B cell (primary cell): ENCODE measurements around the gene RPS26. TPM values are rescaled to one million over a fixed set of nuclear protein-coding genes. Genes with fewer than 3 reads are reported as not detected.

Source experiments
- ATAC-seq: fragments of 200-7000 bp; cut with Tn5 transposase; one replicate; pipeline ENCODE4 v1.10.0; 2021; ENCODE audit warnings: low read depth, mild to moderate bottlenecking, moderate number of reproducible peaks, moderate library complexity
- CTCF ChIA-PET: fragments of 350-600 bp; sonication (Branson Sonifier 250); formaldehyde crosslinking; loops from one replicate; lab custom pipeline; 2021; ENCODE audit warnings: antibody characterized with exemption, inconsistent platforms; lab: Charles Lee
- POLR2A ChIA-PET: fragments of 350-600 bp; sonication (Branson Sonifier 250); formaldehyde crosslinking; loops from one replicate; lab custom pipeline; 2021; ENCODE audit warnings: antibody characterized with exemption; lab: Charles Lee
- DNase-seq: peaks from one replicate; pipeline ENCODE4 v3.0.0; 2013
- H2AFZ ChIP-seq: 2 replicates; pipeline ENCODE4 v1.6.1; 2012; ENCODE audit warnings: mild to moderate bottlenecking, low read depth, low read length; ENCODE audit not compliant: insufficient read depth, poor library complexity, severe bottlenecking
- H3K27ac ChIP-seq, 2 donors: 1 replicate in 1 of 2; 2 replicates in 1 of 2; pipeline ENCODE4 v1.5.1; 2012 to 2013; ENCODE audit warnings: low read length in 2 of 2, mild to moderate bottlenecking in 2 of 2, moderate library complexity in 1 of 2
- H3K27me3 ChIP-seq, 4 experiments: fragments of 200-600 bp in 1 of 4; sonication (generic) in 1 of 4; replicated peaks in 1 of 4; 1 replicate in 2 of 4; 2 replicates in 2 of 4; pipeline versions ENCODE4 v1.6.1 to v1.7.0; 2013 to 2016; ENCODE audit warnings: low read length in 3 of 4, mild to moderate bottlenecking in 2 of 4, mixed read lengths in 1 of 4, moderate library complexity in 1 of 4; ENCODE audit not compliant: insufficient read depth in 4 of 4, control insufficient read depth in 3 of 4; ENCODE audit errors: control extremely low read depth in 1 of 4
- H3K36me3 ChIP-seq, 2 experiments: replicated peaks in 1 of 2; 1 replicate in 1 of 2; 2 replicates in 1 of 2; pipeline versions ENCODE4 v1.6.1 to v1.7.1; 2013; ENCODE audit warnings: low read length in 1 of 2; ENCODE audit not compliant: insufficient read depth in 2 of 2, control insufficient read depth in 1 of 2; ENCODE audit errors: control extremely low read depth in 1 of 2, extremely low read depth in 1 of 2
- H3K4me1 ChIP-seq, 2 donors: fragments of 200-600 bp in 1 of 2; sonication (generic) in 1 of 2; 1 replicate in 1 of 2; 2 replicates in 1 of 2; pipeline versions ENCODE4 v1.5.1 to v1.6.1; 2013 to 2017; ENCODE audit warnings: low read length in 2 of 2; ENCODE audit not compliant: control insufficient read depth in 2 of 2, insufficient read depth in 2 of 2
- H3K4me2 ChIP-seq: replicated peaks from 2 replicates; pipeline ENCODE3; 2012; ENCODE audit warnings: mild to moderate bottlenecking, low read depth, low read length; ENCODE audit not compliant: poor library complexity, severe bottlenecking
- H3K4me3 ChIP-seq, 5 experiments: fragments of 200-600 bp in 1 of 5; sonication (generic) in 1 of 5; 1 replicate in 3 of 5; 2 replicates in 2 of 5; pipeline versions ENCODE4 v1.5.1 to v1.7.0; 2011 to 2016; ENCODE audit warnings: low read length in 4 of 5, mild to moderate bottlenecking in 4 of 5, low read depth in 2 of 5, control low read depth in 1 of 5, moderate library complexity in 1 of 5; ENCODE audit not compliant: insufficient read depth in 1 of 5; ENCODE audit errors: control extremely low read depth in 1 of 5, extremely low read depth in 1 of 5
- H3K79me2 ChIP-seq: fragments of 200-600 bp; sonication (generic); one replicate; pipeline ENCODE4 v1.6.0; 2016; ENCODE audit warnings: low read length; ENCODE audit not compliant: control insufficient read depth, insufficient read depth
- H3K9ac ChIP-seq: fragments of 200-600 bp; sonication (generic); 2 replicates; pipeline ENCODE4 v1.6.1; 2017; ENCODE audit warnings: mild to moderate bottlenecking, low read length, moderate library complexity
- H3K9me3 ChIP-seq, 3 donors: one replicate each; pipeline versions ENCODE4 v1.6.1 to v1.7.1; 2013; ENCODE audit warnings: low read length in 2 of 3; ENCODE audit not compliant: control insufficient read depth in 2 of 3, insufficient read depth in 1 of 3; ENCODE audit errors: control extremely low read depth in 1 of 3
- H4K20me1 ChIP-seq: 2 replicates; pipeline ENCODE4 v1.6.0; 2012; ENCODE audit warnings: mild to moderate bottlenecking, low read length; ENCODE audit not compliant: insufficient read depth, control insufficient read depth, poor library complexity, severe bottlenecking
- H3K27ac Mint-ChIP-seq: one replicate; pipeline ENCODE4 v1.8.0; 2021; ENCODE audit warnings: mixed read lengths
- H3K27me3 Mint-ChIP-seq: one replicate; pipeline ENCODE4 v1.8.0; 2021; ENCODE audit warnings: mixed read lengths
- H3K4me1 Mint-ChIP-seq: one replicate; pipeline ENCODE4 v1.8.0; 2021; ENCODE audit warnings: mixed read lengths
- H3K4me3 Mint-ChIP-seq: one replicate; pipeline ENCODE4 v1.8.0; 2021; ENCODE audit warnings: mixed read lengths
- H3K9me3 Mint-ChIP-seq: one replicate; pipeline ENCODE4 v1.8.0; 2022; ENCODE audit warnings: mixed read lengths; ENCODE audit not compliant: insufficient read depth
- CTCF ChIP-seq: fragments of 200-600 bp; IDR thresholded peaks from one replicate; pipeline ENCODE4 v1.8.0; 2022; ENCODE audit warnings: antibody characterized with exemption, mild to moderate bottlenecking
- EZH2 ChIP-seq: IDR thresholded peaks from 2 replicates; pipeline ENCODE4 v1.6.1; 2012; ENCODE audit warnings: borderline replicate concordance, low read depth, mild to moderate bottlenecking, moderate library complexity, low read length; ENCODE audit not compliant: insufficient read depth, poor library complexity, severe bottlenecking
- WGBS: methylation state at CpG from one replicate; pipeline ENCODE4 v1.1.5; 2013; ENCODE audit warnings: missing lambda C conversion rate; ENCODE audit not compliant: insufficient coverage; 5-methylcytosine and 5-hydroxymethylcytosine counted together
- intact Hi-C: fragments of 100-400 bp; cut with micrococcal nuclease; formaldehyde crosslinking; loops from one replicate; pipeline ENCODE4 v1.10.0; 2022
- polyA plus RNA-seq: library from polyadenylated mRNA; depleted of rRNA; stranded (reverse); fragments of >200 nt; gene quantifications from 2 replicates; pipeline ENCODE4 v1.2.3, GENCODE V29; 2012
- total RNA-seq, 2 donors: library from RNA; stranded (reverse); fragments of 120-200 nt in 1 of 2; gene quantifications; 1 replicate in 1 of 2; 2 replicates in 1 of 2; pipeline versions ENCODE4 v1.2.3 to v1.2.4, GENCODE V29; 2013 to 2022

RPS26 gene
- total and polyA plus RNA-seq, 2 donors (not counting 1 experiment from before 2014, with no cell fraction given), result 21.0 to 549 TPM

GRCh38 chr12:56071648-56072047 is 29.9 kb downstream of the RPS26 start:
- H3K27me3 Mint-ChIP-seq, result peaks cover 3% of the 10 kb centered on the region
- TF ChIP-seq EZH2, result no peak
- TF ChIP-seq CTCF, result no peak
- Histone ChIP-seq H4K20me1 (no peaks in the 10 kb centered on the region), H3K9ac (no peak overlapping the region), H3K4me3 (no peak overlapping the region), H3K36me3 (no peaks in the 10 kb centered on the region), H3K27me3 (no peaks in the 10 kb centered on the region), H2AFZ (no peak overlapping the region), H3K27ac (no peak overlapping the region), H3K79me2 (no peaks in the 10 kb centered on the region), H3K9me3 (no peaks in the 10 kb centered on the region), H3K4me2 (no peak overlapping the region), H3K4me1 (no peaks in the 10 kb centered on the region)
- intact Hi-C loops, result no loop called here
- ATAC-seq (no peak), DNase-seq (no peak)
- ChIA-PET POLR2A (no interaction called here), CTCF (no interaction called here)
- no peaks in the 10 kb centered on the region for H3K4me1 Mint-ChIP-seq
- no peak overlapping the region for H3K4me3 Mint-ChIP-seq
- H3K9me3 Mint-ChIP-seq, result no peaks in the 10 kb centered on the region
- no peak overlapping the region for H3K27ac Mint-ChIP-seq
- WGBS, result 94% methylated on average over 3 of the region's 4 CpGs

GRCh38 chr12:56074396-56074795 is 32.7 kb downstream of the RPS26 start:
- H3K27ac Mint-ChIP-seq, result no peak overlapping the region

More at GRCh38 chr12:56074396-56074795, 32.7 kb downstream of the RPS26 start:
- ChIA-PET CTCF (interaction anchor here (0.6 kb wide), 1 partner anchor 78 kb away, joined by 3 read pairs; no protein-coding TSS in a partner anchor), POLR2A (interaction anchor here (0.6 kb wide), 1 partner anchor 73 kb away, joined by 5 read pairs; no protein-coding TSS in a partner anchor)
- DNase-seq, result no peak
- no peak overlapping the region for H3K4me3 ChIP-seq
- H3K4me2 ChIP-seq, result no peak overlapping the region
- no peak overlapping the region for H3K9ac ChIP-seq
- H3K27ac ChIP-seq, result no peak overlapping the region
- WGBS, result 100% methylated on average over 1 of the region's 5 CpGs
- peaks cover 3% of the 10 kb centered on the region for H3K27me3 Mint-ChIP-seq
- no peaks in the 10 kb centered on the region for H4K20me1 ChIP-seq
- peaks cover 6 to 7% of the 10 kb centered on the region in 2 donors for H3K4me1 ChIP-seq
- no peak overlapping the region for H2AFZ ChIP-seq
- TF ChIP-seq CTCF, result no peak
- TF ChIP-seq EZH2, result no peak
- H3K4me1 Mint-ChIP-seq, result peaks cover 5% of the 10 kb centered on the region
- H3K4me3 Mint-ChIP-seq, result no peak overlapping the region
- no peaks in the 10 kb centered on the region for H3K79me2 ChIP-seq
- intact Hi-C loops, result no loop called here
- H3K27me3 ChIP-seq, result peaks cover 0 to 8% (median 3%) of the 10 kb centered on the region in 4 experiments
- no peaks in the 10 kb centered on the region for H3K9me3 Mint-ChIP-seq
- H3K36me3 ChIP-seq, result no peaks in the 10 kb centered on the region
- no peak for ATAC-seq
- H3K9me3 ChIP-seq, result no peaks in the 10 kb centered on the region
